CD4-positive, alpha-beta T cell (primary cell): ENCODE data around the gene SLC23A2. TPM values are rescaled to one million over a fixed set of nuclear protein-coding genes. Genes with fewer than 3 reads are reported as not detected.

Experiments used
- ATAC-seq: fragments of 200-7000 bp; cut with Tn5 transposase; one replicate; pipeline ENCODE4 v1.10.0; 2022; ENCODE audit warnings: mild to moderate bottlenecking; ENCODE audit not compliant: poor library complexity
- CTCF ChIA-PET: fragments of 350-600 bp; sonication (Branson Sonifier 250); formaldehyde crosslinking; loops from one replicate; lab custom pipeline; 2021; ENCODE audit warnings: antibody characterized with exemption, inconsistent platforms; lab: Charles Lee
- POLR2A ChIA-PET: fragments of 350-600 bp; sonication (Branson Sonifier 250); formaldehyde crosslinking; loops from one replicate; lab custom pipeline; 2021; ENCODE audit warnings: antibody characterized with exemption, inconsistent platforms; lab: Charles Lee
- DNase-seq, 14 experiments: peaks; one replicate each; pipeline ENCODE4 v3.0.0-alpha.2; 2013 to 2020; ENCODE audit warnings: mixed read lengths in 2 of 14
- H3K27ac ChIP-seq, 2 donors: one replicate each; pipeline versions ENCODE4 v1.5.1 to v1.7.0; 2013; ENCODE audit warnings: low read length in 2 of 2, low read depth in 1 of 2, mild to moderate bottlenecking in 1 of 2
- H3K27me3 ChIP-seq, 2 experiments: 1 replicate in 1 of 2; 2 replicates in 1 of 2; pipeline versions ENCODE4 v1.6.1 to v1.7.0; 2013; ENCODE audit warnings: low read length in 2 of 2, control low read depth in 1 of 2, mild to moderate bottlenecking in 1 of 2, moderate library complexity in 1 of 2; ENCODE audit not compliant: insufficient read depth in 2 of 2, control insufficient read depth in 1 of 2
- H3K36me3 ChIP-seq: one replicate; pipeline ENCODE4 v1.6.1; 2013; ENCODE audit warnings: low read length, control low read depth; ENCODE audit not compliant: insufficient read depth
- H3K4me1 ChIP-seq: one replicate; pipeline ENCODE4 v1.6.1; 2013; ENCODE audit warnings: low read length, control low read depth; ENCODE audit not compliant: insufficient read depth
- H3K4me3 ChIP-seq: one replicate; pipeline ENCODE4 v1.5.1; 2013; ENCODE audit warnings: mild to moderate bottlenecking, low read length, moderate library complexity
- H3K9me3 ChIP-seq, 2 experiments: 1 replicate in 1 of 2; 2 replicates in 1 of 2; pipeline versions ENCODE4 v1.6.1 to v1.7.0; 2013; ENCODE audit warnings: low read length in 2 of 2, mild to moderate bottlenecking in 2 of 2, control low read depth in 1 of 2, moderate library complexity in 1 of 2; ENCODE audit not compliant: control insufficient read depth in 1 of 2, insufficient read depth in 1 of 2
- H3K27ac Mint-ChIP-seq: one replicate; pipeline ENCODE4 v1.8.0; 2020; ENCODE audit warnings: mixed read lengths
- H3K27me3 Mint-ChIP-seq: one replicate; pipeline ENCODE4 v1.8.0; 2021; ENCODE audit warnings: mixed read lengths
- H3K36me3 Mint-ChIP-seq: one replicate; pipeline ENCODE4 v1.8.0; 2021; ENCODE audit warnings: low read depth, mixed read lengths
- H3K4me1 Mint-ChIP-seq: one replicate; pipeline ENCODE4 v1.8.0; 2021; ENCODE audit warnings: low read depth, mixed read lengths
- H3K4me3 Mint-ChIP-seq: one replicate; pipeline ENCODE4 v1.8.0; 2020; ENCODE audit warnings: mild to moderate bottlenecking, mixed read lengths
- H3K9me3 Mint-ChIP-seq: one replicate; pipeline ENCODE4 v1.8.0; 2020; ENCODE audit warnings: mixed read lengths
- intact Hi-C, 2 experiments: fragments of 100-400 bp; cut with DNase I in 1 of 2; cut with micrococcal nuclease in 1 of 2; formaldehyde crosslinking; loops; one replicate each; pipeline versions ENCODE4 v1.15.1 to v1.9.0; 2023 to 2025; cut with DNase I, micrococcal nuclease
- total RNA-seq, 174 experiments: library from RNA in 2 of 174; stranded (reverse) in 2 of 174; gene quantifications; one replicate each; pipeline ENCODE4 v1.2.3 and lab custom pipeline; 2021 to 2026
- TF ChIP-seq, protein P1 (sequence below): fragments of 200-600 bp; IDR thresholded peaks from one replicate; pipeline ENCODE4 v1.8.0; 2022; ENCODE audit warnings: antibody characterized with exemption, mild to moderate bottlenecking

SLC23A2 gene
- total RNA-seq, 2 experiments from 2014 or later: 22.8 to 23.0 TPM

DNA sequence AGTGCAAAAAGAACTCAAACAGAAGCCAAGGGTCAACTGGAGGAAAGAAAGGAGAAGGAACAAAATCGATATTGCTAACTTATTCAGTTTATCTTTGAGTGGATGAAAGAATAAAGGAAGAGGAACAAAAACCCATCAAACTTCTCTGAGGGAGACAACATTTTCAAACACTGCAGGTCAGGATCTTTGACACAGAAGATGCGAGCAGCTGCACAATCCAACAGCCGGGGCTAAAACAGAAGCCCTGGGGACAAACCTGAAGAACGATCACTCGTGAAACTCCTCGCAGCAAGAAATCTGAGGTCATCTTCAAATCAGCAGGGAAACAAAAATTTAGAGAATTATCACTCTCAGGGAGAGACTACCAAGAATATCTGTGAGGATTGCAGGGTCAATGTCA lies 14.2 kb downstream of the SLC23A2 start:
- Histone ChIP-seq H3K4me1 (no peaks in the 10 kb centered on the region), H3K4me3 (no peak overlapping the region), H3K9me3 (no peaks in the 10 kb centered on the region), H3K36me3 (no peaks in the 10 kb centered on the region), H3K27ac (no peak overlapping the region), H3K27me3 (no peaks in the 10 kb centered on the region)
- TF ChIP-seq, protein P1, sequence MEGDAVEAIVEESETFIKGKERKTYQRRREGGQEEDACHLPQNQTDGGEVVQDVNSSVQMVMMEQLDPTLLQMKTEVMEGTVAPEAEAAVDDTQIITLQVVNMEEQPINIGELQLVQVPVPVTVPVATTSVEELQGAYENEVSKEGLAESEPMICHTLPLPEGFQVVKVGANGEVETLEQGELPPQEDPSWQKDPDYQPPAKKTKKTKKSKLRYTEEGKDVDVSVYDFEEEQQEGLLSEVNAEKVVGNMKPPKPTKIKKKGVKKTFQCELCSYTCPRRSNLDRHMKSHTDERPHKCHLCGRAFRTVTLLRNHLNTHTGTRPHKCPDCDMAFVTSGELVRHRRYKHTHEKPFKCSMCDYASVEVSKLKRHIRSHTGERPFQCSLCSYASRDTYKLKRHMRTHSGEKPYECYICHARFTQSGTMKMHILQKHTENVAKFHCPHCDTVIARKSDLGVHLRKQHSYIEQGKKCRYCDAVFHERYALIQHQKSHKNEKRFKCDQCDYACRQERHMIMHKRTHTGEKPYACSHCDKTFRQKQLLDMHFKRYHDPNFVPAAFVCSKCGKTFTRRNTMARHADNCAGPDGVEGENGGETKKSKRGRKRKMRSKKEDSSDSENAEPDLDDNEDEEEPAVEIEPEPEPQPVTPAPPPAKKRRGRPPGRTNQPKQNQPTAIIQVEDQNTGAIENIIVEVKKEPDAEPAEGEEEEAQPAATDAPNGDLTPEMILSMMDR: no peak
- peaks cover 26% of the 10 kb centered on the region for H3K4me1 Mint-ChIP-seq
- H3K27me3 Mint-ChIP-seq: no peaks in the 10 kb centered on the region
- no peak overlapping the region for H3K27ac Mint-ChIP-seq
- no peaks in the 10 kb centered on the region for H3K9me3 Mint-ChIP-seq
- intact Hi-C loops: no loop called here
- H3K36me3 Mint-ChIP-seq: peaks cover 7% of the 10 kb centered on the region
- no peak overlapping the region for H3K4me3 Mint-ChIP-seq
- ChIA-PET CTCF (no interaction called here), POLR2A (no interaction called here)
- DNase-seq (no peak), ATAC-seq (no peak)

DNA sequence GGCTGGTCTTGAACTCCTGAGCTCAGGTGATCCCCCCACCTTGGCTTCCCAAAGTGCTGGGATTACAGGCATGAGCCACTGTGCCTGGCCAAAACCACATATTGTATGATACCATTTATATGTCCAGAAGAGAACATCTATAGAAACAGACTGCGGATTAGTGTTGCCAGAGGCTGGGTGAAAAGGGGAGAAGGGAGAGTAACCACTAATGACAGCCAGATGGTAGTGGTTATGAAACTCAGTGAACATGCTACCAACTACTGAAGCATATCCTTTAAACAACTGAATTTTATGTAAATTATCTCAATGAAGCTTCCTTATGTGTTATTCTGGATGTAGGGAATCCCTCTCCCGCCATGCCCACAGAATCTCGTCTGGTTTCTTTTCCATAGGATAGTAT lies 15.7 kb downstream of the SLC23A2 start:
- ChIA-PET POLR2A (no interaction called here), CTCF (no interaction called here)

DNA sequence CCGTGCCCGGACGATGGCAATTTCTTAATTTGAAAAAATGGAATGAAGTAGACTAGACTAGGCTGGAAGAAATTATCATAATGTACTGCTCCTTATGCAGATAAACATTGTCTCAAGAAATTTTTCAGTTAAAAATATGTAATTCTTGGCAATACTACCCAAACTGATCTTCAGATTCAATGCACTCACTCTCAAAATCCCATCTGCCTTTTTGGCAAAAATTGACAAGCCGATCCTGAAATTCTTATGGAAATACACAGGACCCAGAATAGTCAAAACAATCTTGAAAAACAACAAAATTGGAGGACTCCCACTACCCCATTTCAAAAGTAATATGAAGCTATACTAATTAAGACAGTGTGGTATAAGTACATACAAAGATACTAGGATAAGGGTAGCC lies 19.0 kb downstream of the SLC23A2 start:
- TF ChIP-seq, protein P1: no peak
- Histone ChIP-seq H3K9me3 (no peaks in the 10 kb centered on the region), H3K4me3 (no peak overlapping the region), H3K27me3 (no peaks in the 10 kb centered on the region), H3K36me3 (no peaks in the 10 kb centered on the region), H3K27ac (no peak overlapping the region), H3K4me1 (no peaks in the 10 kb centered on the region)
- ATAC-seq (no peak), DNase-seq (no peak)
- Mint-ChIP-seq H3K27me3 (no peaks in the 10 kb centered on the region), H3K4me3 (no peak overlapping the region), H3K27ac (no peak overlapping the region), H3K4me1 (peaks cover 33% of the 10 kb centered on the region), H3K9me3 (no peaks in the 10 kb centered on the region), H3K36me3 (peaks cover 7% of the 10 kb centered on the region)
- ChIA-PET POLR2A (no interaction called here), CTCF (no interaction called here)
- intact Hi-C loops: no loop called here

More for the DNA sequence above, 15.7 kb downstream of the SLC23A2 start:
- H3K36me3 ChIP-seq: no peaks in the 10 kb centered on the region
- ATAC-seq (no peak), DNase-seq (no peak)
- no peak overlapping the region for H3K27ac ChIP-seq
- TF ChIP-seq, protein P1: no peak
- H3K27me3 ChIP-seq: no peaks in the 10 kb centered on the region
- H3K27me3 Mint-ChIP-seq: no peaks in the 10 kb centered on the region
- intact Hi-C loops: no loop called here
- H3K9me3 Mint-ChIP-seq: no peaks in the 10 kb centered on the region
- no peaks in the 10 kb centered on the region for H3K9me3 ChIP-seq
- no peaks in the 10 kb centered on the region for H3K4me1 ChIP-seq
- no peak overlapping the region for H3K27ac Mint-ChIP-seq
- H3K4me1 Mint-ChIP-seq: peaks cover 25% of the 10 kb centered on the region
- H3K4me3 Mint-ChIP-seq: no peak overlapping the region
- H3K36me3 Mint-ChIP-seq: peaks cover 7% of the 10 kb centered on the region
- H3K4me3 ChIP-seq: no peak overlapping the region
